ENCODE results near the gene SLC6A18.

SLC6A18 gene

GRCh38 chr5:1186351-1187233, 38.6 kb upstream of the SLC6A18 start:
- no peak for DNase-seq (ENCODE audit: low read depth)

- DNase-seq (ENCODE audit: low read depth): no peak
Observed at GRCh38 chr5:1187234-1187949, 37.8 kb upstream of the SLC6A18 start.

DNA sequence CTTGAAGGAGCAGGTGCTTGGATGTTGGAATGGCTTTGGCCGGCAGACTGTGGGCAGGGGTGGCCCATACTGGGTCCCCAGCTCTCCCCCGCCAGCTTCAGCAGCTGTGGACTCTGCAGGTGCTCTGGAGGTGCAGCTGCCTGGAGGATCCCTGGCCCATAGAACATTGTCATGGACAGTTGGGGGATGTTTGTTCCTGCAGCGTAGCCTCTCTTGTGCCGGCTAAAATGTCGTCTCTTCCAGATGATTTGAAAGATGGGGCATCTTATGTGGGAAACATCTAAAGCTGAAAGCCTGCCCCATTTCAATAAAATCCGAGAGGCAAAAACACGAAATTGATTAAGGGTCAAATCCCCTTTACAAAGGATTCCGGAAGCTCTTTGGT, 37.2 kb upstream of the SLC6A18 start:
- no peak for DNase-seq (ENCODE audit: low read depth)

GRCh38 chr5:1188464-1188863, 36.7 kb upstream of the SLC6A18 start:
- no peak for DNase-seq (ENCODE audit: low read depth)

DNA sequence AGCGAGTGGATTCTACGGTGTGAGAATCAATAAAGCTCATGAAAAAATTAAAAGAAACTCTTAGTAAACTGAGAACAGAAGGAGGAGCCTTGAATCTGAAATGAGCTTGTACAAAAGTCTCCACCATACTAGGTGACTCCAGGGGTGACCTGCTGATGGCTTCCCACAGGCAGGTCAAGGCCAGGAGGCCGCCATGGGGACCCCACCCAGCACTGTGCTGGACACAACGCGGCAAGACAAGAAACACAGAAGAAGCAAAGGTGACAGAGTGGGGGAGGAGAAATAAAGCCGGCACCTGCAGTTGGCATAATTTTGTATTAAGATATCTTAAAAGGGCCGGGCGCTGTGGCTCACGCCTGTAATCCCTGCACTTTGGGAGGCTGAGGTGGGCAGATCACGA, 35.9 kb upstream of the SLC6A18 start:
- no peak for DNase-seq (ENCODE audit: low read depth)

GRCh38 chr5:1190278-1190677, 34.9 kb upstream of the SLC6A18 start:
- no peak for DNase-seq (ENCODE audit: low read depth)

- no peak for DNase-seq (ENCODE audit: low read depth)
Observed at GRCh38 chr5:1190837-1191239, 34.3 kb upstream of the SLC6A18 start.

- DNase-seq (ENCODE audit: low read depth): no peak
Observed at GRCh38 chr5:1192971-1193590, 32.1 kb upstream of the SLC6A18 start.

DNA sequence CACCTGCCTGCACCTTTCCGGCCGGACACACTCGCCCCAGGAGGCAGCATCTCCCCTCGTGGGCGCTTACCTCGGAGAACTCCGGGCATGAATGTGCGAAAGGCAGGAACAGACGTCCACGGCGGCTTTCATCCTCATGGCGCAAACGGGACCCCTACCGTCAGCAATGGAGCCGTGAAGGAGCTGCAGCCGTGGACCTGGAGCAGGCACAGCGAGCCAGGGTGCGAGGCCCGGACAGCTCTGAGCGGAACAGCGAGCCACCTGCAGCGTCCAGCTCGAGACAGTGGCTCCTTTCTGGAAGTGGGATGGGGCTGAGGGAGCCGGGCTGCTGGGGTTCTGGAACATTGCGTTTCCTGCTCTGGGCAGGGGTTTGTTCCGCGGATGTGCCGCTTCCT, 31.6 kb upstream of the SLC6A18 start:
- no peak for DNase-seq (ENCODE audit: low read depth)

DNA sequence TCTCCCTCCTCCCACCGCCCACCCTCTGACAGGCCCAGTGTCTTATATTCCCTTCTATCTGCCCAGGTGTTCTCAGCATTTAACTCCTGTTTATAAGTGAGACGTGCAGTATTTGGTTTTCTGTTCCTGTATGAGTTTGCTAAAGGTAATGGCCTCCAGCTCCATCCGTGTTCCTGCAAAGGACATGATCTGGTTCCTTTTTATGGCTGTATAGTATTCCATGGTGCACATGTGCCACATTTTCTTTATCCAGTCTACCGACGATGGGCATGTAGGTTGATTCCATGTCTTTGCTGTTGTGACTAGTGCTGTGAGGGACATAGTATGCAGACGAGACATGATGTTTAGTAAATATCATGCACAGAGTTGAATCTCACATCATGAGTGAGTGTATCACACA, 30.8 kb upstream of the SLC6A18 start:
- DNase-seq (ENCODE audit: low read depth): no peak

- DNase-seq (ENCODE audit: low read depth): no peak
Observed at GRCh38 chr5:1195439-1195838, 29.7 kb upstream of the SLC6A18 start.

DNA sequence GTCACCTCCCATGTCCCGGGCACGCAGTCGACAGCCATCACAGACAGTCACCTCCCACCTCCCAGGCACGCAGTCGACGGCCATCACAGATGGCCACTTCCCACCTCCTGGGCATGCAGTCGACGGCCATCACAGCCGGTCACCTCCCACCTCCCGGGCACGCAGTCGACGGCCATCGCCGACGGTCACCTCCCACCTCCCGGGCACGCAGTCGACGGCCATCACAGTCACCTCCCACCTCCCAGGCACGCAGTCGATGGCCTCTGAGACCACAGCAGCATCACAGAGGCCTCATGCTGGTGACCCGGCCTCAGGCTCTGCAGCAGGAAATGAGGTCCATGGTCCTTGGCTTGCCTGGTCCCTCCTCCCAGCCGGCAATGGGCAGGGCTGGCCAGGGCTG, 29.3 kb upstream of the SLC6A18 start:
- DNase-seq (ENCODE audit: low read depth): no peak

- no peak for DNase-seq (ENCODE audit: low read depth)
Observed at GRCh38 chr5:1196562-1196961, 28.6 kb upstream of the SLC6A18 start.

GRCh38 chr5:1197876-1198666, 27.1 kb upstream of the SLC6A18 start:
- no peak for DNase-seq (ENCODE audit: low read depth)

GRCh38 chr5:1199340-1199648, 25.9 kb upstream of the SLC6A18 start:
- no peak for DNase-seq (ENCODE audit: low read depth)

GRCh38 chr5:1199649-1200494, 25.3 kb upstream of the SLC6A18 start:
- no peak for DNase-seq (ENCODE audit: low read depth)

DNA sequence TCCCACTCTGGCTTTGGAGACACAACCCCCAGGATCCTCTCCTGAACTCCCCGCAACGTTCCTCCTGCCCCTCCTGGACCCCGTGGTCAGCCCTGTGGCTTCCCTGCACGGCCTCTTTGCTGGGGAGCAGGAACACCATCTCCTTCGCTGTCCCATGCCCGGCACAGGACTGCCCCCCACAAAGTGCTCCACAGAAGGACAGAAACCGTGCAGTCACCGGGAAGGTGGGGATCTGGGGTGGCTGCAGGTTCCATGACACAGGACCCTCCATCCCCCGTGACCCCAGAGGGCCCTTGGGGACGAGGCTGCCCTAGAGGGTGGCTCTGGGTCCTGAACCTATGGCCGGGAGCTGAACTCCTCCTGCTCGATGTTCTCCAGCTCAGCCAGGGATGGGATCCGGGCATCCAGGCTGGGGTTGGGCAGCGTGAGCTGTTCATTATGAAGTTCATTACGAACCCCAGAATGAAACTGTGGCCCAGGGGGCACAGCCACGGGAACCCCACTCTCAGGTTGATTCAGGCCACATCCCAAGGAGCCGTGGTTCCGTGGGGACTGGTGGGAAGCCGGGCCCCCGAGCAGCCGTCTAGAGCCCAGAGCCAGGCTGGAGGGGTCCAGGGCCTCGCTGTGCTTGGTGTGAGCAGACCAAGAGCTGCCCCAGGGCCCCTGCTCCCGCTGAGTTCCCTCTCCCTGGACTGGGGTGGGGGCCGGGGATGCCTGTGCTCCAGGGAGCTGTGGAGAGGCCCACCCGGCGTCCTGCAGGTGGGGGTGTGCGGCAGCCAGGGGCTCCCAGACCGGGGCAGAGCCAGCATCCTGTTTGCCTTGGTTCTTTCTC, 24.5 kb upstream of the SLC6A18 start:
- no peak for DNase-seq (ENCODE audit: low read depth)

- DNase-seq (ENCODE audit: low read depth): no peak
Observed at GRCh38 chr5:1201327-1202025, 23.7 kb upstream of the SLC6A18 start, which contains the start of gene SLC6A19. SLC6A19 (plus strand) TSS chr5:1201595; CDS start chr5:1201651, 56 bp downstream.

DNA sequence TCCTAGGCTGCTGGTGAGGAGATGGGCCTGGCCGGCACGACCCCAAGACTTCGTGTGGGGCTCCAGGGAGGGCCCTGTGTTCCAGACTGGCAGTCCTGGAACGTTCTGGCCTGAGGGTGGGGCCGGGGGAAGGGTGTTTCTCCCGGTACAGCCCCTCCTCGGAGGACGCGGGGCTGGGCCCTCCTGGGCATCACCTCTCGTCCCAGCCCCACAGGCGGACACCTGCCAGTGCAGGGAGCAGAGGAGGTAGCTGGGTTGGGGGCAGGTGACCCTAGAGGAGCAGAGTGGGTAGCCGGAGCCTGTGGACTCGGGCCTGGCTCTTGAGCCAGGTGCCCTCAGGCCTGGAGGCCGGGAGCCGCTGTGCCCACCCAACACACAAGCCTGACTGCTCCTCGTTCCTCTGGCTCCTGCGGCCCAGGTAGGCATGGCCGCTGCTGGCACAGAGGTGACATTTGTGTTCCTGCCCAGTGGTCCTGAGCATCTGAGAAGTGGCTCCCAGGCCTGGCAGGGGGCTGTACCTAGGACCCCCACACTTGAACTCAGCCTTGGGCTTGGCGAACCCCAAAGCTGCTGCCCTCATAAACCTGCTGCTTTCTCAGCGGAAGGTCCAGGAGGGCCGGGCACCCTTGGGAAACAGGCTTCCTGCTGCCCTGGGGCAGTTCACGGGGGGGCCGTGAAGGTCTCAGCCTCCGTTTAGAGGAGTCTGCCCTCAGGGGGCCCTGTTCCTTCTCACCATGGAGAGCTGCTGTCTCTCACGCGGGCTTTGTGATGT, 23.0 kb upstream of the SLC6A18 start:
- DNase-seq (ENCODE audit: low read depth): no peak
